Suprapubic skin (tissue), 4 donors: ENCODE data around the gene SHOX. TPM values are rescaled to one million over a fixed set of nuclear protein-coding genes. Genes with fewer than 3 reads are reported as not detected.

Experiments
- DNase-seq, 2 donors: peaks; one replicate each; pipeline ENCODE4 v3.0.0-alpha.2; 2019; ENCODE audit warnings: low spot score in 2 of 2
- H3K27ac ChIP-seq: fragments of 200-600 bp; sonication (generic); one replicate; pipeline ENCODE4 v1.5.1; 2019
- H3K27me3 ChIP-seq: fragments of 200-600 bp; sonication (generic); one replicate; pipeline ENCODE4 v1.5.1; 2019
- H3K36me3 ChIP-seq: fragments of 200-600 bp; sonication (generic); one replicate; pipeline ENCODE4 v1.5.1; 2019
- H3K4me1 ChIP-seq: fragments of 200-600 bp; sonication (generic); one replicate; pipeline ENCODE4 v1.5.1; 2019
- H3K4me3 ChIP-seq: fragments of 200-600 bp; sonication (generic); one replicate; pipeline ENCODE4 v1.5.1; 2019; ENCODE audit warnings: mild to moderate bottlenecking
- H3K9me3 ChIP-seq: fragments of 200-600 bp; sonication (generic); one replicate; pipeline ENCODE4 v1.5.1; 2019
- CTCF ChIP-seq, 2 donors: fragments of 200-600 bp in 1 of 2; fragments of 450-650 bp in 1 of 2; sonication (generic) in 1 of 2; IDR thresholded peaks; one replicate each; pipeline ENCODE4 v1.5.1; 2016 to 2019; ENCODE audit warnings: antibody characterized with exemption in 2 of 2, mild to moderate bottlenecking in 1 of 2, moderate library complexity in 1 of 2
- EP300 ChIP-seq: sonication (generic); formaldehyde crosslinking; IDR thresholded peaks from one replicate; pipeline ENCODE4 v1.6.1; 2017; ENCODE audit warnings: antibody characterized with exemption
- POLR2A ChIP-seq, 2 donors: fragments of 450-650 bp; IDR thresholded peaks; one replicate each; pipeline ENCODE4 v1.6.1; 2017; ENCODE audit warnings: antibody characterized with exemption in 2 of 2, mild to moderate bottlenecking in 2 of 2, moderate library complexity in 2 of 2
- POLR2AphosphoS5 ChIP-seq, 3 donors: sonication (generic); formaldehyde crosslinking; IDR thresholded peaks; one replicate each; pipeline ENCODE4 v1.6.1; 2017; ENCODE audit warnings: antibody characterized with exemption in 3 of 3
- WGBS: methylation state at CpG from one replicate; pipeline ENCODE4 v1.1.5; 2018; 5-methylcytosine and 5-hydroxymethylcytosine counted together
- total RNA-seq, 4 donors: library from RNA; depleted of rRNA; stranded (reverse); fragments of >200 nt; gene quantifications; one replicate each; pipeline ENCODE4 v1.1.0, GENCODE V29; 2016

The SHOX gene
- total RNA-seq, 4 donors from 2014 or later = 0.16 to 0.32 (median 0.23) TPM; not detected in 1

- Histone ChIP-seq H3K27me3 (no peaks in the 10 kb centered on the region), H3K27ac (no peak overlapping the region), H3K4me1 (no peaks in the 10 kb centered on the region), H3K9me3 (no peaks in the 10 kb centered on the region), H3K36me3 (no peaks in the 10 kb centered on the region), H3K4me3 (no peak overlapping the region)
- 84% methylated on average over 8 of the region's 8 CpGs for WGBS
- DNase-seq = no peak
- TF ChIP-seq POLR2AphosphoS5 (IDR thresholded peaks at IDR 0.05) (no peak), EP300 (no peak), CTCF (IDR thresholded peaks at IDR 0.05) (no peak), POLR2A (IDR thresholded peaks at IDR 0.05) (no peak)
Observed at GRCh38 chrX:682892-683291, 52.3 kb downstream of the SHOX start.

- no peaks in the 10 kb centered on the region for H3K9me3 ChIP-seq
- no peak overlapping the region for H3K27ac ChIP-seq
- no peak overlapping the region for H3K4me3 ChIP-seq
- no peaks in the 10 kb centered on the region for H3K27me3 ChIP-seq
- no peak for TF ChIP-seq CTCF (IDR thresholded peaks at IDR 0.05)
- no peak for TF ChIP-seq EP300
- no peak for TF ChIP-seq POLR2AphosphoS5 (IDR thresholded peaks at IDR 0.05)
- TF ChIP-seq POLR2A (IDR thresholded peaks at IDR 0.05) = no peak
- no peak for DNase-seq
- H3K36me3 ChIP-seq = no peaks in the 10 kb centered on the region
- 77% methylated on average over 8 of the region's 8 CpGs for WGBS
- no peaks in the 10 kb centered on the region for H3K4me1 ChIP-seq
Observed at GRCh38 chrX:683576-683975, 53.0 kb downstream of the SHOX start.

- Histone ChIP-seq H3K4me1 (no peaks in the 10 kb centered on the region), H3K9me3 (no peaks in the 10 kb centered on the region), H3K27me3 (no peaks in the 10 kb centered on the region), H3K27ac (no peak overlapping the region), H3K36me3 (no peaks in the 10 kb centered on the region), H3K4me3 (no peak overlapping the region)
- 83% methylated on average over 13 of the region's 13 CpGs for WGBS
- no peak for TF ChIP-seq POLR2A (IDR thresholded peaks at IDR 0.05)
- no peak for TF ChIP-seq EP300
- no peak for TF ChIP-seq POLR2AphosphoS5 (IDR thresholded peaks at IDR 0.05)
- TF ChIP-seq CTCF (IDR thresholded peaks at IDR 0.05) = no peak
- DNase-seq = no peak
Observed at GRCh38 chrX:685120-686032, 54.8 kb downstream of the SHOX start.

- Histone ChIP-seq H3K27me3 (no peaks in the 10 kb centered on the region), H3K4me1 (no peaks in the 10 kb centered on the region), H3K4me3 (no peak overlapping the region), H3K36me3 (no peaks in the 10 kb centered on the region), H3K27ac (no peak overlapping the region), H3K9me3 (peaks cover 5% of the 10 kb centered on the region)
- no peak for DNase-seq
- WGBS = 92% methylated on average over 7 of the region's 7 CpGs
- no peak for TF ChIP-seq CTCF (IDR thresholded peaks at IDR 0.05)
- TF ChIP-seq POLR2AphosphoS5 (IDR thresholded peaks at IDR 0.05) = no peak
- TF ChIP-seq EP300 = no peak
- TF ChIP-seq POLR2A (IDR thresholded peaks at IDR 0.05) = no peak
Observed at GRCh38 chrX:689983-690382, 59.4 kb downstream of the SHOX start.

GRCh38 chrX:694800-695199 lies 64.2 kb downstream of the SHOX start:
- Histone ChIP-seq H3K4me3 (no peak overlapping the region), H3K27me3 (no peaks in the 10 kb centered on the region), H3K27ac (no peak overlapping the region), H3K9me3 (peaks cover 22% of the 10 kb centered on the region), H3K36me3 (no peaks in the 10 kb centered on the region), H3K4me1 (no peaks in the 10 kb centered on the region)
- no peak for DNase-seq
- WGBS = 46% methylated on average over 19 of the region's 19 CpGs
- TF ChIP-seq CTCF (IDR thresholded peaks at IDR 0.05) (no peak), POLR2AphosphoS5 (IDR thresholded peaks at IDR 0.05) (no peak), POLR2A (IDR thresholded peaks at IDR 0.05) (no peak), EP300 (no peak)
